ENCODE measurements around the gene ZC3HAV1L. TPM values are rescaled to one million over a fixed set of nuclear protein-coding genes. Genes with fewer than 3 reads are reported as not detected.

Gene ZC3HAV1L
- total and polyA plus RNA-seq, 2 experiments from 2014 or later: 9.8 to 10.9 TPM

DNA sequence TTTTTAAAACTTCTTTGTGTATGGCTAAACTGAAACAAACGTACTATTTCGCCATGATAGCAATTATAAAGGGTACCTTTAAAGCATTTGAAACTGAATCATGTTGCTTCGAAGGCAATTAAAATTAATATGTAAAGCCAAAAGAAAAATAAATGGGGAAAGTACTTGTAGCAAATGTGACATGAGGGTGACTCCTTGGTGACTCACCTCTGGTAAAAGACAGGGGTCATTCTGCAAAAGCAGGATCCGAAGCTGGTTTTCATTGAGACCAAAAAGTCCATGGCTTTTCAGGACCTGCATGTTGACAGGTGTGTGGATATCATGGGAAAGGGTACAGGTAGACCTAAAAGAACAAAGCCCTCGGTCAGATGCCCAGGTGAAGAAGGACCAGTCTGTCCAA, 1.5 kb downstream of the ZC3HAV1L start:
- H3K27me3 ChIP-seq (replicated peaks; ENCODE audit: insufficient read depth): no peaks in the 10 kb centered on the region
- WGBS, 2 experiments (ENCODE audit: low coverage in 1 of 2, low lambda C conversion rate in 2 of 2, missing lambda C conversion rate in 2 of 2): 42 to 52% methylated on average over 5 of the region's 5 CpGs
- no peaks in the 10 kb centered on the region for H3K9me3 ChIP-seq (ENCODE audit: low read depth)
- no peak overlapping the region for H2AFZ ChIP-seq
- H3K79me2 ChIP-seq (ENCODE audit: insufficient read depth): peaks cover 48% of the 10 kb centered on the region
- H3K27ac ChIP-seq: peak overlapping the region; percentile 31
- in situ Hi-C loops (cut with MboI): no loop called here
- H3F3A ChIP-seq (ENCODE audit: insufficient read depth): 0 out of 2 replicates have a peak, but pooled peaks cover 6% of the 10 kb centered on the region
- no peaks in the 10 kb centered on the region for H3K9me2 ChIP-seq (ENCODE audit: insufficient read depth)
- no peak for TF ChIP-seq EZH2 (IDR thresholded peaks at IDR 0.05; ENCODE audit: insufficient read depth, poor library complexity, severe bottlenecking)
- no peak for TF ChIP-seq EZH2phosphoT487 (IDR thresholded peaks at IDR 0.05; ENCODE audit: insufficient read depth, low read depth)
- H4K20me1 ChIP-seq (ENCODE audit: insufficient read depth): no peaks in the 10 kb centered on the region
- H3K4me2 ChIP-seq (ENCODE audit: unreplicated experiment): peak overlapping the region; percentile 91
- H3K9ac ChIP-seq: peak overlapping the region; percentile 85
- peak overlapping the region; percentile 89 for H3K4me3 ChIP-seq
- DNase-seq: peak; percentile 66
- peaks cover 34% of the 10 kb centered on the region for H3K36me3 ChIP-seq (ENCODE audit: low read depth)
- peaks cover 11% of the 10 kb centered on the region; the same call in 1 of the 2 replicates for H3K4me1 ChIP-seq (ENCODE audit: insufficient read depth)

- Histone ChIP-seq H2AFZ (no peak overlapping the region), H3K36me3 (ENCODE audit: low read depth) (peaks cover 39% of the 10 kb centered on the region), H3F3A (ENCODE audit: insufficient read depth) (0 out of 2 replicates have a peak, but pooled peaks cover 6% of the 10 kb centered on the region), H3K27ac (no peak overlapping the region), H3K9me2 (ENCODE audit: insufficient read depth) (no peaks in the 10 kb centered on the region), H3K4me1 (ENCODE audit: insufficient read depth) (peaks cover 11% of the 10 kb centered on the region; the same call in 1 of the 2 replicates), H3K9ac (no peak overlapping the region), H4K20me1 (ENCODE audit: insufficient read depth) (no peaks in the 10 kb centered on the region), H3K9me3 (ENCODE audit: low read depth) (no peaks in the 10 kb centered on the region), H3K4me2 (ENCODE audit: unreplicated experiment) (peak overlapping the region; percentile 91), H3K27me3 (replicated peaks; ENCODE audit: insufficient read depth) (no peaks in the 10 kb centered on the region), H3K4me3 (no peak overlapping the region), H3K79me2 (ENCODE audit: insufficient read depth) (peaks cover 51% of the 10 kb centered on the region)
- in situ Hi-C loops (cut with MboI): no loop called here
- DNase-seq: no peak
- 80 to 81% methylated on average over 6 of the region's 6 CpGs for WGBS, 2 experiments (ENCODE audit: low coverage in 1 of 2, low lambda C conversion rate in 2 of 2, missing lambda C conversion rate in 2 of 2)
- TF ChIP-seq EZH2phosphoT487 (IDR thresholded peaks at IDR 0.05; ENCODE audit: insufficient read depth, low read depth): no peak
- TF ChIP-seq EZH2 (IDR thresholded peaks at IDR 0.05; ENCODE audit: insufficient read depth, poor library complexity, severe bottlenecking): no peak
These were observed 2.3 kb downstream of the ZC3HAV1L start for GRCh38 chr7:139033346-139034114.

- Histone ChIP-seq H3K4me3 (no peak overlapping the region), H3K79me2 (ENCODE audit: insufficient read depth) (peaks cover 51% of the 10 kb centered on the region), H3K36me3 (ENCODE audit: low read depth) (peaks cover 42% of the 10 kb centered on the region), H3K4me1 (ENCODE audit: insufficient read depth) (peaks cover 11% of the 10 kb centered on the region; the same call in 1 of the 2 replicates), H3K9me2 (ENCODE audit: insufficient read depth) (no peaks in the 10 kb centered on the region), H4K20me1 (ENCODE audit: insufficient read depth) (no peaks in the 10 kb centered on the region), H3K9ac (no peak overlapping the region), H3K4me2 (ENCODE audit: unreplicated experiment) (no peak overlapping the region), H3K9me3 (ENCODE audit: low read depth) (no peaks in the 10 kb centered on the region), H3F3A (ENCODE audit: insufficient read depth) (0 out of 2 replicates have a peak, but pooled peaks cover 6% of the 10 kb centered on the region), H3K27me3 (replicated peaks; ENCODE audit: insufficient read depth) (no peaks in the 10 kb centered on the region), H2AFZ (no peak overlapping the region), H3K27ac (no peak overlapping the region)
- 81 to 89% methylated on average over 4 of the region's 4 CpGs for WGBS, 2 experiments (ENCODE audit: low coverage in 1 of 2, low lambda C conversion rate in 2 of 2, missing lambda C conversion rate in 2 of 2)
- no peak for DNase-seq
- in situ Hi-C loops (cut with MboI): no loop called here
- TF ChIP-seq EZH2 (IDR thresholded peaks at IDR 0.05; ENCODE audit: insufficient read depth, poor library complexity, severe bottlenecking) (no peak), EZH2phosphoT487 (IDR thresholded peaks at IDR 0.05; ENCODE audit: insufficient read depth, low read depth) (no peak)
These were observed 3.4 kb downstream of the ZC3HAV1L start for GRCh38 chr7:139032473-139032872.

- 80 to 89% methylated on average over 3 of the region's 3 CpGs for WGBS, 2 experiments (ENCODE audit: low coverage in 1 of 2, low lambda C conversion rate in 2 of 2, missing lambda C conversion rate in 2 of 2)
- Histone ChIP-seq H2AFZ (no peak overlapping the region), H3K9me3 (ENCODE audit: low read depth) (no peaks in the 10 kb centered on the region), H3K9ac (no peak overlapping the region), H3F3A (ENCODE audit: insufficient read depth) (peaks cover 4% of the 10 kb centered on the region; the same call in 1 of the 2 replicates), H3K79me2 (ENCODE audit: insufficient read depth) (peaks cover 68% of the 10 kb centered on the region), H3K36me3 (ENCODE audit: low read depth) (peaks cover 56% of the 10 kb centered on the region), H3K4me3 (no peak overlapping the region), H4K20me1 (ENCODE audit: insufficient read depth) (no peaks in the 10 kb centered on the region), H3K9me2 (ENCODE audit: insufficient read depth) (no peaks in the 10 kb centered on the region), H3K4me1 (ENCODE audit: insufficient read depth) (peaks cover 8% of the 10 kb centered on the region; the same call in 1 of the 2 replicates), H3K27ac (no peak overlapping the region), H3K27me3 (replicated peaks; ENCODE audit: insufficient read depth) (no peaks in the 10 kb centered on the region), H3K4me2 (ENCODE audit: unreplicated experiment) (no peak overlapping the region)
- TF ChIP-seq EZH2 (IDR thresholded peaks at IDR 0.05; ENCODE audit: insufficient read depth, poor library complexity, severe bottlenecking): no peak
- TF ChIP-seq EZH2phosphoT487 (IDR thresholded peaks at IDR 0.05; ENCODE audit: insufficient read depth, low read depth): no peak
- in situ Hi-C loops (cut with MboI): no loop called here
- DNase-seq: no peak
These were observed 6.5 kb downstream of the ZC3HAV1L start for GRCh38 chr7:139029353-139029752.
